Neural cell (in vitro differentiated cells): Measurements from ENCODE around the gene ZSCAN2.

Experiments
- CTCF ChIP-seq: fragments of 450-650 bp; IDR thresholded peaks from 2 replicates; pipeline ENCODE4 v1.5.1; 2014; ENCODE audit warnings: antibody characterized with exemption, mild to moderate bottlenecking, moderate library complexity; ENCODE audit not compliant: poor library complexity, severe bottlenecking
- EP300 ChIP-seq: fragments of 450-650 bp; conservative IDR thresholded peaks from 2 replicates; pipeline ENCODE4 v1.6.1; 2014; ENCODE audit warnings: antibody characterized with exemption, mild to moderate bottlenecking, moderate library complexity; ENCODE audit not compliant: poor library complexity, severe bottlenecking
- POLR2AphosphoS5 ChIP-seq: IDR thresholded peaks from 2 replicates; pipeline ENCODE4 v1.6.1; 2012
- REST ChIP-seq: IDR thresholded peaks from 2 replicates; pipeline ENCODE4 v1.6.1; 2012; ENCODE audit warnings: borderline replicate concordance
- TAF1 ChIP-seq: IDR thresholded peaks from 2 replicates; pipeline ENCODE4 v1.6.1; 2012; ENCODE audit warnings: low read depth

DNA sequence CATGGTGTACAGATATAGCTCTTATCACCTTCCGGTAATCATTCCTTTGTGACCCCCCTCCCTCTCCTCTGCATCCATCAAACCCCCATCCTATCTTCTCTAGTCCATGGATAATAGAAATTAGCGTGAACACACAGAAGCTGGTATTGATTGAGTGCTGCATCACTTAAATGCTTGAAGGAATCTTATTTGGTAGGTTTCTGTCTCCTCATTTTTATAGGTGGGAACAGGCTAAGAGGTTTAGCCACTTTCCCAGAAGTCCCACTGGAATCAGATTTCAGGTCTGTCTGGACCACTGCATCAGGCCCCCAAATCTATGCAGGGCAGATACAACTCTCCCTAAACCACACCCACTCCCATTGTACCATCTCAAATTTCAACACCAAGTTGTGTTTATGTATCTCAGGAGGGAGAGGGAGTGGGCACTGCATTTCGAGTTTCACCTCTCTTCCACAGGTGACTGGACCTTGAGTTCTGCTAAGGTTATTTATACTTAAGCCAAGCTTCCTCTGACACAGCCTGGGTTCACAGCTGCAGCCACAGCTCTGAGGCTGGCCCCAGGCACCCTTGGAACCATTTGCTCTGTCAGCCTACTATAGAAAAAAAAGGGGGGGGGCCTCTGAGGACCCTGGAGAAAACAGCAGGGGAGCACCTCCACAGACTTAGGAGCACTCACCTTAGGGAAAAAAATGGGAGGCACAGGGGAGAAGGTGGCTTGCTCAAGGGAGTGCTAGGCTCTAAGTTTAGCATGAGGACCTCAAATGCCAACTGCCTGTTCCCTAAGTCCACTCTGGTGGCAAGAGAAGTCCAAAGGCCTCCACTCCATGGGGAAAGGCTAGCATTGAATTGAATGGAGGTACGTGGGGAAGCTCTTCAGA is 59.3 kb downstream of the ZSCAN2 start:
- no peak for TF ChIP-seq REST
- TF ChIP-seq EP300: no peak
- TF ChIP-seq POLR2AphosphoS5: no peak
- no peak for TF ChIP-seq CTCF
- no peak for TF ChIP-seq TAF1
